C4-2B (cell line): ENCODE results near the gene MVD.

Source experiments
- H3K27ac ChIP-seq: fragments of 450-650 bp; 2 replicates; pipeline ENCODE4 v1.5.1; 2017
- CTCF ChIP-seq: fragments of 450-650 bp; conservative IDR thresholded peaks from 2 replicates; pipeline ENCODE4 v1.5.1; 2017; ENCODE audit warnings: mild to moderate bottlenecking
- ZFX ChIP-seq: fragments of 450-650 bp; IDR thresholded peaks from 2 replicates; pipeline ENCODE4 v1.6.1; 2017

MVD gene

GRCh38 chr16:88616736-88617135 lies 46.2 kb downstream of the MVD start:
- peak overlapping the region; percentile 81 for H3K27ac ChIP-seq
- TF ChIP-seq ZFX (no peak), CTCF (no peak)

GRCh38 chr16:88616320-88616719 lies 46.6 kb downstream of the MVD start:
- peak overlapping the region; percentile 81 for H3K27ac ChIP-seq
- no peak for TF ChIP-seq CTCF
- TF ChIP-seq ZFX, result no peak

GRCh38 chr16:88614818-88615580 lies 47.9 kb downstream of the MVD start:
- TF ChIP-seq ZFX, result no peak
- TF ChIP-seq CTCF, result no peak
- H3K27ac ChIP-seq, result peak overlapping the region; percentile 81

GRCh38 chr16:88613911-88614817 lies 48.7 kb downstream of the MVD start:
- H3K27ac ChIP-seq, result peak overlapping the region; percentile 38
- no peak for TF ChIP-seq ZFX
- no peak for TF ChIP-seq CTCF

- peak overlapping the region; percentile 38; the same call in 1 of the 2 replicates for H3K27ac ChIP-seq
- TF ChIP-seq ZFX (no peak), CTCF (no peak)
Observed at GRCh38 chr16:88613293-88613692, 49.6 kb downstream of the MVD start.

- TF ChIP-seq CTCF, result no peak
- TF ChIP-seq ZFX, result no peak
- no peak overlapping the region for H3K27ac ChIP-seq
Observed at GRCh38 chr16:88610909-88611812, 51.7 kb downstream of the MVD start.
